ENCODE measurements around the gene WDR86.

DNA sequence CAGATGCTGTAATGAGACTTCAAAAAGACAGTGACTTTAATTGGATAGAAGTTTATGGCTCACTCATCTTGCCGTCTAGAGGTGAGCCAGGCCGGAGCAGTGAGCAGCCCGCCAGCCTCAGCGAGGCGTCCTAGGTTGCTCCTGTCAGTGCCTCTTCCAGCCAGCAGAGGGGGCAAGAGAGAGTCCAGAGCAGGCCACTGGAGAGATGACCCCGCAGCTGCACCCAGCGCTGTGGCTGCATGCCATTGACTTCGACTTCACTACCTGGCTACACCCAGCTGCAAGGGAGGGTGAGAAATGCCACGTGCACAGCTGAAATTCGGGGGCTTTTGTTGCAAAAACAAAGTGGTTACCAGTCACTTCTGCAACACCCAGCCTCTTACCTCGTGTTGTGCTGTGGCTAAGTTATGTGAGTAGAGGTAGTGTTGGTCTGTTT, 41.7 kb downstream of the WDR86 start:
- TF ChIP-seq FOXK2 (IDR thresholded peaks at IDR 0.05) (no peak), BHLHE40 (IDR thresholded peaks at IDR 0.05; ENCODE audit: borderline replicate concordance) (no peak), FOXM1 (IDR thresholded peaks at IDR 0.05; ENCODE audit: borderline replicate concordance) (no peak), SUZ12 (IDR thresholded peaks at IDR 0.05) (no peak), TARDBP (IDR thresholded peaks at IDR 0.05) (no peak), CTBP1 (IDR thresholded peaks at IDR 0.05; ENCODE audit: borderline replicate concordance) (no peak), FOXA1 (IDR thresholded peaks at IDR 0.05) (no peak)

Data from HEK293T (cell line).